Upper lobe of right lung (tissue), 1 donor: ENCODE results near the gene NDRG2. TPM values are rescaled to one million over a fixed set of nuclear protein-coding genes. Genes with fewer than 3 reads are reported as not detected.

Source experiments
- ATAC-seq: fragments of 200-7000 bp; cut with Tn5 transposase; one replicate; pipeline ENCODE4 v1.9.1; 2020; ENCODE audit warnings: mild to moderate bottlenecking, moderate library complexity
- DNase-seq: peaks from one replicate; pipeline ENCODE4 v3.0.0-alpha.2; 2020
- H3K27ac ChIP-seq: fragments of 200-600 bp; one replicate; pipeline ENCODE4 v1.8.0; 2022
- H3K27me3 ChIP-seq: fragments of 200-600 bp; one replicate; pipeline ENCODE4 v1.8.0; 2022; ENCODE audit warnings: mild to moderate bottlenecking
- H3K36me3 ChIP-seq: fragments of 200-600 bp; one replicate; pipeline ENCODE4 v1.8.0; 2022
- H3K4me1 ChIP-seq: fragments of 200-600 bp; one replicate; pipeline ENCODE4 v1.8.0; 2022
- H3K4me3 ChIP-seq: fragments of 200-600 bp; one replicate; pipeline ENCODE4 v1.8.0; 2022; ENCODE audit warnings: mild to moderate bottlenecking
- H3K9me3 ChIP-seq: fragments of 200-600 bp; one replicate; pipeline ENCODE4 v1.8.0; 2022
- CTCF ChIP-seq: fragments of 200-600 bp; IDR thresholded peaks from one replicate; pipeline ENCODE4 v1.8.0; 2022; ENCODE audit warnings: antibody characterized with exemption
- intact Hi-C: fragments of 100-400 bp; cut with DNase I; formaldehyde crosslinking; loops from one replicate; pipeline ENCODE4 v1.11.0; 2022
- total RNA-seq: library from RNA; stranded (reverse); fragmentation: NEBNext Ultra II Directional; extraction: Animal tissue kit (Norgen Biotek cat#: 25700); gene quantifications from one replicate; pipeline ENCODE4 v1.2.1, GENCODE V29; 2021
- donor health status: DM: no; HTN: yes; CAD: no; lungs with severe emphysema.

NDRG2 gene
- total RNA-seq, 1 donor from 2014 or later: 127 TPM

- DNase-seq: no peak
Observed at GRCh38 chr14:21070610-21071224, 45.9 kb upstream of the NDRG2 start.

GRCh38 chr14:21070083-21070609, 45.3 kb upstream of the NDRG2 start, which contains the start of gene ARHGEF40:
TSS of gene ARHGEF40 (plus strand) at chr14:21070304. CDS start at chr14:21070397, 93 bp downstream.
- no peaks in the 10 kb centered on the region for H3K27me3 ChIP-seq
- H3K36me3 ChIP-seq: no peaks in the 10 kb centered on the region
- peaks cover 26% of the 10 kb centered on the region for H3K4me1 ChIP-seq
- DNase-seq: peak; percentile 85
- peak; percentile 80 for ATAC-seq
- H3K9me3 ChIP-seq: no peaks in the 10 kb centered on the region
- TF ChIP-seq CTCF: no peak
- intact Hi-C loops: no loop called here
- peak within 1 kb of the TSS; percentile 70 for H3K4me3 ChIP-seq
- peak within 1 kb of the TSS; percentile 65 for H3K27ac ChIP-seq

More at GRCh38 chr14:21070610-21071224, 45.9 kb upstream of the NDRG2 start:
- peak; percentile 32 for ATAC-seq
- H3K27ac ChIP-seq: peak overlapping the region; percentile 65
- TF ChIP-seq CTCF: no peak
- peak overlapping the region; percentile 70 for H3K4me3 ChIP-seq
- H3K4me1 ChIP-seq: peaks cover 26% of the 10 kb centered on the region
- H3K27me3 ChIP-seq: no peaks in the 10 kb centered on the region
- intact Hi-C loops: no loop called here
- peaks cover 6% of the 10 kb centered on the region for H3K36me3 ChIP-seq
- H3K9me3 ChIP-seq: no peaks in the 10 kb centered on the region

- peaks cover 26% of the 10 kb centered on the region for H3K4me1 ChIP-seq
- ATAC-seq: no peak
- H3K9me3 ChIP-seq: no peaks in the 10 kb centered on the region
- peak overlapping the region; percentile 65 for H3K27ac ChIP-seq
- no peaks in the 10 kb centered on the region for H3K36me3 ChIP-seq
- H3K27me3 ChIP-seq: no peaks in the 10 kb centered on the region
- peak overlapping the region; percentile 70 for H3K4me3 ChIP-seq
- TF ChIP-seq CTCF: no peak
- intact Hi-C loops: no loop called here
- DNase-seq: peak; percentile 72
Observed at GRCh38 chr14:21069388-21070082, 44.7 kb upstream of the NDRG2 start.

GRCh38 chr14:21068521-21069387, 43.9 kb upstream of the NDRG2 start:
- H3K9me3 ChIP-seq: no peaks in the 10 kb centered on the region
- H3K4me3 ChIP-seq: peak overlapping the region; percentile 70
- H3K4me1 ChIP-seq: peaks cover 26% of the 10 kb centered on the region
- DNase-seq (no peak), ATAC-seq (peak; percentile 54)
- no peaks in the 10 kb centered on the region for H3K27me3 ChIP-seq
- H3K27ac ChIP-seq: peak overlapping the region; percentile 65
- TF ChIP-seq CTCF: peak; percentile 69
- intact Hi-C loops: no loop called here
- no peaks in the 10 kb centered on the region for H3K36me3 ChIP-seq

GRCh38 chr14:21066882-21067502, 42.1 kb upstream of the NDRG2 start:
- no peaks in the 10 kb centered on the region for H3K36me3 ChIP-seq
- no peak for DNase-seq
- no peaks in the 10 kb centered on the region for H3K27me3 ChIP-seq
- no peak for TF ChIP-seq CTCF
- H3K27ac ChIP-seq: no peak overlapping the region
- H3K4me3 ChIP-seq: no peak overlapping the region
- H3K9me3 ChIP-seq: no peaks in the 10 kb centered on the region
- no peak for ATAC-seq
- intact Hi-C loops: no loop called here
- peaks cover 24% of the 10 kb centered on the region for H3K4me1 ChIP-seq
